ENCODE data around the gene GNB1.

GRCh38 chr1:1817221-1817620 lies 73.7 kb downstream of the GNB1 start:
- TF ChIP-seq, protein P1, sequence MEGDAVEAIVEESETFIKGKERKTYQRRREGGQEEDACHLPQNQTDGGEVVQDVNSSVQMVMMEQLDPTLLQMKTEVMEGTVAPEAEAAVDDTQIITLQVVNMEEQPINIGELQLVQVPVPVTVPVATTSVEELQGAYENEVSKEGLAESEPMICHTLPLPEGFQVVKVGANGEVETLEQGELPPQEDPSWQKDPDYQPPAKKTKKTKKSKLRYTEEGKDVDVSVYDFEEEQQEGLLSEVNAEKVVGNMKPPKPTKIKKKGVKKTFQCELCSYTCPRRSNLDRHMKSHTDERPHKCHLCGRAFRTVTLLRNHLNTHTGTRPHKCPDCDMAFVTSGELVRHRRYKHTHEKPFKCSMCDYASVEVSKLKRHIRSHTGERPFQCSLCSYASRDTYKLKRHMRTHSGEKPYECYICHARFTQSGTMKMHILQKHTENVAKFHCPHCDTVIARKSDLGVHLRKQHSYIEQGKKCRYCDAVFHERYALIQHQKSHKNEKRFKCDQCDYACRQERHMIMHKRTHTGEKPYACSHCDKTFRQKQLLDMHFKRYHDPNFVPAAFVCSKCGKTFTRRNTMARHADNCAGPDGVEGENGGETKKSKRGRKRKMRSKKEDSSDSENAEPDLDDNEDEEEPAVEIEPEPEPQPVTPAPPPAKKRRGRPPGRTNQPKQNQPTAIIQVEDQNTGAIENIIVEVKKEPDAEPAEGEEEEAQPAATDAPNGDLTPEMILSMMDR (IDR thresholded peaks at IDR 0.05): no peak
- TF ChIP-seq POLR2A (IDR thresholded peaks at IDR 0.05): no peak

All from testis (tissue), 2 donors.